SJCRH30 (cell line): Measurements from ENCODE around the gene BST2. TPM values are rescaled to one million over a fixed set of nuclear protein-coding genes. Genes with fewer than 3 reads are reported as not detected.
A peak's percentile ranks its signal among the peaks of the same experiment; 100 is the strongest.

Source experiments
- DNase-seq, 2 experiments: peaks; one replicate each; pipeline ENCODE4 v3.0.0-alpha.2; 2015 to 2020
- H3K27ac ChIP-seq: fragments of 250-450 bp; sonication (Bioruptor Pico); 2 replicates; pipeline ENCODE4 v1.5.1; 2020; ENCODE audit warnings: mild to moderate bottlenecking, moderate library complexity
- H3K27me3 ChIP-seq: fragments of 250-450 bp; sonication (Bioruptor Pico); 2 replicates; pipeline ENCODE4 v1.5.1; 2020; ENCODE audit warnings: mild to moderate bottlenecking, moderate library complexity
- H3K36me3 ChIP-seq: fragments of 250-450 bp; sonication (Bioruptor Pico); 2 replicates; pipeline ENCODE4 v1.5.1; 2020; ENCODE audit warnings: mild to moderate bottlenecking, moderate library complexity
- H3K4me1 ChIP-seq: fragments of 250-450 bp; sonication (Bioruptor Pico); 2 replicates; pipeline ENCODE4 v1.5.1; 2020; ENCODE audit warnings: mild to moderate bottlenecking, moderate library complexity
- H3K4me3 ChIP-seq: fragments of 250-450 bp; sonication (Bioruptor Pico); 2 replicates; pipeline ENCODE4 v1.5.1; 2020; ENCODE audit warnings: mild to moderate bottlenecking, moderate library complexity
- H3K9me3 ChIP-seq: fragments of 250-450 bp; sonication (Bioruptor Pico); replicated peaks from 2 replicates; pipeline ENCODE4 v1.5.1; 2020; ENCODE audit warnings: mild to moderate bottlenecking, moderate library complexity
- total RNA-seq: library from RNA; depleted of rRNA; stranded (reverse); fragments of >200 nt; shearing (Covaris generic); gene quantifications from 2 replicates; pipeline ENCODE4 v1.2.3, GENCODE V29; 2014

The BST2 gene
- total RNA-seq, 1 experiment from 2014 or later, result 20.6 TPM

DNA sequence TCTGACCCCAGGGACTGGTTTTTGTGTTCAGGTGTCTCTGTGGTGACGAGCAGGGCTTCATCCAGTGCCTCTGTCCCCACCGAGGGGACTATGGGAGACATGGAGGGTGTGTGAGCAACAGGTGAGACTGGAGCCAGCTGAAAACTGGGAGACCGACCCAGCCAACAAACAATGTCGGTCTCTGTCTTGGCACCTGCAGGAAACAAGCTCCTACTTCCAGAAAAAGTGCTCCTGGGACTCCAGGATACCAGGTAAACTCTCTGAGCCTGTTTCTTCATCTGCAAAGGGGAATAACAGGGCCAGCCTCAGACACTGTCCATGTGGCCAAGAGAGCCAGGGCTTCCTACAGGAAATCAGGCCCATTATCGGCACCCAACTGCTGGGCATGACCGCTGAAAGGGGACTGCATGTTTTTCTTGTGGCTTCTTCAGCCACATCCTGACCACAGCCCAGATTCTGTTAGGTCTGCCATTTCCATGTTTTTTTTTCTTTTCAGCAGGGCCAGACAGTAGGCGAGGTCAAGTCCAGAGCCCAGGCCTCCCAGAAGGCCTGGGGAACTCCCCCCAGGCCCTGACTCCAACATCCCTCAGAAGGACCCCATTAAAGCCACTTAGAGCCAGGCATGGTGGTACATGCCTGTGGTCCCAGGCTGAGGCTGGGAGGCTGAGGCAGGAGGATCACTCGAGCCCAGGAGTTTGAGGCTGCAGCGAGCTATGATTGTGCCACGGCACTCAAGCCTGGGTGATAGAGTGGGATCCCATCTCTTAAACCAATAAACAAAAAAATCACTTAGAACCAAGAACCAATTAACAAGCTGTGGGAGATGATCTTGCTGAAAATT is 836 bp upstream of the BST2 start:
- Histone ChIP-seq H3K4me1 (peaks cover 24% of the 10 kb centered on the region), H3K9me3 (no peaks in the 10 kb centered on the region), H3K27me3 (no peaks in the 10 kb centered on the region), H3K4me3 (no peak overlapping the region), H3K27ac (peak overlapping the region; percentile 7; the same call in 1 of the 2 replicates), H3K36me3 (no peaks in the 10 kb centered on the region)
- peak; percentile 73 to 80 for DNase-seq

DNA sequence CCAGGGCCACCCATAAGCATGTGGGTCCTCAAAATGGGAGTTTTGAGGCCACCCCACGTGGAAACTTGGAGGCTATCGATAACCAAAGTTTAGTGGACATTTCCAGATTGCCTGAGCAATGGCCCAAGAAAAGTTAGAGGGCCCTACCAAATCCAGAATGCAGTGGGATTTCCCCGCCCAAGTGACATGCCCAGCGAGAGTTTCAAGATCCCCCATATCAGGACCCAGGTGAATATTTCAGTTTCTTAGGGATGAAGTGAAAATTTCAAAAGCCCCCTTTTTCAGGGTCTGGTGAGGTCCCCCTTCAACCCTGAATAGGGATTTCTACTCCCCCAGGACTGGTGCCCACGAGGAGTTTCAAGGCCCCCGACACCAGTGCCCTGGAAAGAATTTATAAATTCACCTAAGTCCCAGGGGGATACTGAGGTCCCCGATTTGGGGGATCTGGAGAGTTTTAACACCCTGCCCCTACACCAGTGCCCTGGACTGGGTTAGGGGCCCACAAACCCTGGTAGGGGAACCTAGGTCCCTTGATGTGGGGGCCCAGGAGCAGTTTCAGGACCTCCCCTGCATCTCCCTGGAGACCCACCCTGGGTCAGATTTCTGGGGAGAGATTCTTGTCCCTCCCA is 695 bp downstream of the BST2 start:
- Histone ChIP-seq H3K9me3 (no peaks in the 10 kb centered on the region), H3K4me3 (peak overlapping the region; percentile 46), H3K4me1 (peaks cover 24% of the 10 kb centered on the region), H3K36me3 (no peaks in the 10 kb centered on the region), H3K27me3 (no peaks in the 10 kb centered on the region), H3K27ac (no peak overlapping the region; the same call in 1 of the 2 replicates)
- DNase-seq, result no peak

DNA sequence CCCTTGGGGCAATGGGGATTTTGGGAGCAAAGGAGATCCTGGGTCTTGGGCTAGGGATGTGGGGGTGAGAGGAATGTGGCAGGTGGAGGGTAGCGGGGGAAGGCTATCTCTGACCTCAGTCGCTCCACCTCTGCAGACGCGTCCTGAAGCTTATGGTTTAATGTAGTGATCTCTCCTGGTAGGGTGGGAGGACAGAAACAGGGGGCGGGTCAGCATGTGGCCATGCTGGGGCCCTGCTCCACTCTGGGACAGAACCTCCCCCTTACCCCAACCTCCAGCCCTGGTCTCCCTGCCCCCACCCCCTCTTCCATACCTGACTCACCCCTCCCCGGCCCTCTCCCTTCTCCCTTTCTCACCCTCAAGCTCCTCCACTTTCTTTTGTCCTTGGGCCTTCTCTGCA is 1.4 kb downstream of the BST2 start:
- H3K36me3 ChIP-seq, result no peaks in the 10 kb centered on the region
- H3K27ac ChIP-seq, result no peak overlapping the region
- H3K4me1 ChIP-seq, result peaks cover 24% of the 10 kb centered on the region
- H3K9me3 ChIP-seq, result no peaks in the 10 kb centered on the region
- H3K4me3 ChIP-seq, result no peak overlapping the region
- no peaks in the 10 kb centered on the region for H3K27me3 ChIP-seq
- DNase-seq, result no peak

DNA sequence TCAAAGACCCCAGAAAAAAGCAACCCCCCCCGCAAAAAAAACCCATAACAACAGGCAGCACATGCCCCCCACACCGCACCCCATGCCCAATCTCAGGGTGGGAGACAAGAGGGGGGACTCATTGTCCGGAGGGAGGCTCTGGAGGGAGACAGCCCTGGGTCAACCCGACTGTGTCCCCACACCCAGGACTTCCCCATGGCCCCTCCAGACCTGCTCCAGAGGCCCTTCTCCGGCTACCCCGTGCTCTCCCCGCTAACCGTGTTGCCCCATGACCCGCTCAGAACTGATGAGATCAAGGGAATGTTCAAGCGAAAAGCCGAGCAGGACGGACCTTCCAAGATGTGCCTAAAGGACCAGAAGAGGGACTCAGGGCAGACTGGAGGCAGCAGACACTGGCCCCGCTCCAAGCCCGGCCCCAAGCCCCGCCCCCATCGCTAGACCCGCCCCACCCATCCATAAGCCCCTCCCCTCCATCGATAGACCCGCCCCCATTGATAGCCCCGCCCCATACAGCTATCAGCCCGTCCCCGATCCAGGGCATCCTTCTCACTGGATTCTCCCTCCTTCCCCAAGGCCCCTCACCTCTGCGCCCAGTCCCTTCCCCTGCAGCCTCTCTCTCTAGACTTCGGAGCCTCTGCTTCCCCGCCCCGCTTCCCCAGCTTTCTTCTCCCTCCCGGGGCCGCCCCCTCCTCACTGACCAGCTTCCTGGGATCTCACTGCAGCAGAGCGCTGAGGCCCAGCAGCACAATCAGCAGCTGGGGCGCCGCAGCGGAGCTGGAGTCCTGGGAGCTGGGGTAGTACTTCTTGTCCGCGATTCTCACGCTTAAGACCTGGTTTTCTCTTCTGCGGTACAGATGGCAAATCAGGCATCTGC is 2.2 kb downstream of the BST2 start:
- H3K27ac ChIP-seq, result no peak overlapping the region
- no peaks in the 10 kb centered on the region for H3K36me3 ChIP-seq
- peaks cover 24% of the 10 kb centered on the region for H3K4me1 ChIP-seq
- no peak overlapping the region for H3K4me3 ChIP-seq
- no peaks in the 10 kb centered on the region for H3K27me3 ChIP-seq
- peak in 1 of 2 experiments; percentile 47 for DNase-seq
- no peaks in the 10 kb centered on the region for H3K9me3 ChIP-seq

GRCh38 chr19:17401628-17402027 is 3.8 kb downstream of the BST2 start:
- Histone ChIP-seq H3K27me3 (no peaks in the 10 kb centered on the region), H3K4me1 (peaks cover 17% of the 10 kb centered on the region), H3K4me3 (no peak overlapping the region), H3K36me3 (no peaks in the 10 kb centered on the region), H3K27ac (no peak overlapping the region), H3K9me3 (no peaks in the 10 kb centered on the region)
- no peak for DNase-seq

DNA sequence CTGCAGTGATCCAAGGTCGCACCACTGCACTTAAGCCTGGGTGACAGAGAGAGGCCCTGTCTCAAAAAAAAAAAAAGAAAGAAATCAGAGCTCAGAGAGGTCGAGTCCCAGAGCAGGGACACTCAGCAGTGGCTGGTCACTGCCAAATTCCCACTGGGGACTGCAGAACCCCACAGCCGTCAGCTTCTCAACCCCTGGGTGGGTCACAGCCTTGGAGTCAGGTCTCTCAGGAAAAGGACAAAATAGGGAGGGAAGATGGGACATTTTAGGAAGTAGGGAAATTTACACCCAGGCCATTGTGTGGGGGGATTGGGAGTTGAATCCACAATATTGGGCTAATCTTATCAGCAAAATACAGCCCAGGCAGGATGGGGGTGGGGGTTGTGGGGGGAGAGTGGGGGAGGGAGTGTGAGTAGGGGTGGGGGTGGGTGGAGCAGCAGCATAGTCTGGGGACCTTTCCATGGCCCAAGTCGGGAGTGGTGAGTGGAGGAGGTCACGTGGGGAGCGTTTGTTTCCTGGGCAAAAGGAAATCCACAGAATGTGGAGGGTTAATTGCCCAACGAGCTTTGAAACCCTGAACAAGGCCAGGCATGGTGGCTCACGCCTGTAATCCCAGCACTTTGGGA is 6.4 kb downstream of the BST2 start:
- no peak for DNase-seq

GRCh38 chr19:17394891-17395415 is 10.5 kb downstream of the BST2 start:
- Histone ChIP-seq H3K27me3 (no peaks in the 10 kb centered on the region), H3K4me3 (no peak overlapping the region), H3K27ac (no peak overlapping the region), H3K36me3 (no peaks in the 10 kb centered on the region), H3K9me3 (no peaks in the 10 kb centered on the region), H3K4me1 (0 out of 2 replicates have a peak, but pooled peaks cover 3% of the 10 kb centered on the region)
- peak; percentile 41 to 59 for DNase-seq

More for the DNA sequence above, 6.4 kb downstream of the BST2 start:
- Histone ChIP-seq H3K36me3 (no peaks in the 10 kb centered on the region), H3K4me1 (no peaks in the 10 kb centered on the region), H3K9me3 (no peaks in the 10 kb centered on the region), H3K4me3 (no peak overlapping the region), H3K27me3 (no peaks in the 10 kb centered on the region), H3K27ac (no peak overlapping the region)

DNA sequence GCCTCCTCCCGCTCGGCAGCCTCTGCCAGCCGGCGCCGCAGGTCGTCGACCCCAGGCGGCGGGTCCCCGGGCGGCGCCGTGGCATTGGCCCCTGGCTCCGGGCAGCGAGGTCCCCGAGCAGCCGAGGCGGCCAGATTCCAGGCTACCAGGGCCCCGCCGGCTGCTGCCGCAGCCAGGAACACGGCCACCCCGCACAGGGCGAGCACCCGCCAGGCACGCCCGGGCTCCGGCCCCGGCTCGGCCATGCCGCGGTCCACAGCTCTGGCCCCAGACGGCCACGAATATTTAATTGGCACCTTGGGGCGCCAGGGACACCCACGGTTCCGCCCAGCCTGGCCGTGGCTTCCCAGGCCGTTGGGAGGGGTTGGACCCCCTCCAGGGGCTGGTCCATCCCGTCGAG is 11.5 kb downstream of the BST2 start, which contains the start of gene CCDC194:
Gene CCDC194 (minus strand): TSS at position 283 of the 400 bp plus-strand sequence. CDS start 38 bp downstream, at position 245.
- Histone ChIP-seq H3K27ac (no peak within 1 kb of the TSS), H3K4me1 (0 out of 2 replicates have a peak, but pooled peaks cover 3% of the 10 kb centered on the region), H3K4me3 (no peak within 1 kb of the TSS), H3K27me3 (no peaks in the 10 kb centered on the region), H3K9me3 (no peaks in the 10 kb centered on the region; the same call in 1 of the 2 replicates), H3K36me3 (no peaks in the 10 kb centered on the region)
- no peak for DNase-seq

- H3K4me1 ChIP-seq, result 0 out of 2 replicates have a peak, but pooled peaks cover 3% of the 10 kb centered on the region
- H3K36me3 ChIP-seq, result no peaks in the 10 kb centered on the region
- no peak overlapping the region for H3K27ac ChIP-seq
- DNase-seq, result no peak
- H3K27me3 ChIP-seq, result no peaks in the 10 kb centered on the region
- H3K4me3 ChIP-seq, result no peak overlapping the region
- no peaks in the 10 kb centered on the region; the same call in 1 of the 2 replicates for H3K9me3 ChIP-seq
Measured at GRCh38 chr19:17393002-17393401, 12.4 kb downstream of the BST2 start.

GRCh38 chr19:17391371-17392151 is 13.9 kb downstream of the BST2 start:
- Histone ChIP-seq H3K9me3 (no peaks in the 10 kb centered on the region; the same call in 1 of the 2 replicates), H3K4me3 (peak overlapping the region; percentile 44), H3K27me3 (no peaks in the 10 kb centered on the region), H3K27ac (no peak overlapping the region), H3K4me1 (0 out of 2 replicates have a peak, but pooled peaks cover 3% of the 10 kb centered on the region), H3K36me3 (no peaks in the 10 kb centered on the region)
- DNase-seq, result peak in 1 of 2 experiments; percentile 53

DNA sequence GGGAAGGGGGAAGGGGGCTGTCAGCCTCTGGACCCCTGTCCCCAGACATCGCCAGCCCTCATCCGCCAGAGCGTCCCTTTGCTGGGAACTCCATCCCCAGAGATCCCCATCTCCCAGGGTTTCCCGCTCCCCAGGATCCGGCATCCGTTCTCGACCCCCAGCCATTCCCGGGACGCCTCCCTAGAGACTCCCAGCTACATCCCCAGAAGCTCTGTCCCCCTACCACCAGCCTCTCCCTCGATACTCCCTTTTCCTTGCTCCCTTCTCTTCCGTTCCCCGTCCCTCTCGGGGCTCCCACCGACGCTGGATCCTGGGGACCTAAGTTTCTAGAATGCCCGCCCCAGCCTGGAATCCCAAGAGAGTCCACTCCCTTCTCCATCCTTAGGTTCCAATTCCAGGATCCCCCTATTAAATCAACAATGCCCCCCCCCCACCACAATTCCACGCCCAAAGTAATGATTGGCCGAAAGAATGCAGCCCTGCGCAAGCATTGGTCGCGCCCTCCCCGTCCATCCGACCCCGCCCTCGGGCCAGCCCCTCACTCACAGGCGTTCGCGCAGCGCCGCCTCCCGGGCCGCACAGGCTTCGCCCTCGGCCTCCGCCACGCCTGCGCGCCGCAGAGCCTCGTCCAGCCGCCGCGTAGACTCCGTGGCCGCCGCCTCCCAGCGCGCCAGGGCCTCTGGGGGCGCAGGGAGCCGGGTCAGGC is 14.6 kb downstream of the BST2 start:
- peak; percentile 96 to 97 for DNase-seq
- peak overlapping the region; percentile 44 for H3K4me3 ChIP-seq
- 0 out of 2 replicates have a peak, but pooled peaks cover 3% of the 10 kb centered on the region for H3K4me1 ChIP-seq
- no peaks in the 10 kb centered on the region for H3K36me3 ChIP-seq
- H3K27ac ChIP-seq, result no peak overlapping the region
- no peaks in the 10 kb centered on the region for H3K27me3 ChIP-seq
- H3K9me3 ChIP-seq, result no peaks in the 10 kb centered on the region; the same call in 1 of the 2 replicates

GRCh38 chr19:17389957-17390664 is 15.3 kb downstream of the BST2 start:
- Histone ChIP-seq H3K4me3 (peak overlapping the region; percentile 44), H3K36me3 (no peaks in the 10 kb centered on the region), H3K27me3 (no peaks in the 10 kb centered on the region), H3K4me1 (0 out of 2 replicates have a peak, but pooled peaks cover 3% of the 10 kb centered on the region), H3K9me3 (no peaks in the 10 kb centered on the region; the same call in 1 of the 2 replicates), H3K27ac (no peak overlapping the region)
- no peak for DNase-seq
